NCI-H526 (cell line): ENCODE data around the gene UBE2H.
"Not testable (repeated sequence)": the region's sequence is repeated elsewhere in the genome, so short reads cannot be mapped to it uniquely, and the experiment has no call there.

Experiments used
- DNase-seq, 2 experiments: peaks; one replicate each; lab custom pipeline; 2025; lab: John Stamatoyannopoulos, UW

Gene UBE2H

GRCh38 chr7:129908181-129908580, 44.6 kb downstream of the UBE2H start:
- DNase-seq, result no peak

DNA sequence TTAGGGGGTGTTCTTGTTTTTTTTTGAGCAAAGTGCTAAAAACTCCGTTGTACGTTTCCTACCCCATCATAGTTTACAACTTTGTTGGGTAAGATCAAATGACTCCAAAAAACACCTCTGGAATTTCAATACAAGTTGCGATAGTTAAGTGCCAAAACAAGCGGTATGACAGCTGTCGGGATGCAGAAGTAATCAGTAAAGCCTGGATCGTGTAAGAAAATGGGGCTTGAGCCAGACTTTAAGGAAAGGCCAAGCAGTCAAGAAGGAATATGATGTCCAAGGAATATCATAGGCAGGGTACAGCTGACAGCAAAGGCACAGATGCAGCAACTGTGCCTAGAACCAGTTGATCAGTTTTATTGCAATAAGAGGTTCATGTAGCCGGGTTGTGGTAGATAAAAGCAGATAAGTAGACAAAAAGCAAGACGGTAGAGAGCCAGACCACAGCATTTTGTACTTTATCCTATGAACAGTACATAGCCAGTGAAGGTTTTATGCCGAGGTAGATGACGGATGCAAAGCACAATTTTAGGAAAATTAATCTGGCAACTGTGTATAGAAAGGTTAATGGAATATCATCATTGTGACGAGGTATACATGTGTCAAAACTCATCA, 45.5 kb downstream of the UBE2H start:
- no peak for DNase-seq

- DNase-seq, result no peak
These were observed 46.1 kb downstream of the UBE2H start for GRCh38 chr7:129906700-129907099.

DNA sequence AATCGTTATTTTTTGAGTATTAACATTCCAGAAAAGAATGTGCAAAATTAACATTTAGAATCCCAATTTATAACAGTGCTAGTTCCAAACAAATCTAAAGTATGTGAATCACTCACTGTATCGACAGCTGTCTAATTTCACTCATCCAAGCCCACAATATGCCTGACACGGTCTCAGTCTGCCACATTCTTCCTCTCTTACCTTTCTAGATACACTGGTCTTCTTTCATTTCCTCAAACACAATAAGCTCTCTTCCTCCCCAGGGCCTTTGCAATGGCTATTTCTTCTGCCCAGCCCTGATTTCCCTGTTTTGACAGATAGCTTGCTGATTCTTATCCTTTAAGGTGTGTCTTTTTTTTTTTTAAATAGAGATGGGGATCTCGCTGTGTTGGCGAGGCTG, 48.8 kb downstream of the UBE2H start:
- no peak for DNase-seq

DNA sequence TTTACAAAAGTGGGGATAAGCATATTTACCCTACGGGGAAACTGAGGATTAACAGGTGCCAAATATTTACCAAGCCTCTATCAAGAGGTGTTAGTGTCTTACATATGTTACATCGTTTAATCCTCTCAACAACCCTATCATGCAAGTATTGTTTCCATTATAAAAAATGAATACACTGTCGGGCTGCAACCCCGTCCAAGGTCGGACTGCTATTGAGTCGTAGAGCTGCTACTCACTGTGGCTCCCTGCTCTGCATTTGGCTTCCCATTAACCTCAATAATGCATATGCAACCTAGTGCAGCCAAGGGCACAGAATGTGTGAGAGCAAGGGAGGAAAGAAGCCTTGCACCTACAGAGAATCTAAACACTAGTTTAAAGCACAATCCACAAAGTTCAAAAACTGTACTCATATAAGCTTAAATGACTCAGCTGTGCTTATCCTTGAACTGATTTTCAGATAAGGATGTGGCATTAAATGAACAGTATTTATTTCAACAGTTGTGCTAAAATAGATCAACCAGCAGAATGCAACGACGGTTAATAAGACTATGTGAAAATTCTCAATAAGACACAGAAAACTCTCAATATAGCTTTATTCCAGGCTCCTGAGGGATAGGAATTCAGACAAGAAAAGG, 49.9 kb downstream of the UBE2H start:
- DNase-seq, result no peak

- no peak for DNase-seq
These were observed 54.1 kb downstream of the UBE2H start for GRCh38 chr7:129898502-129899160.

- DNase-seq, result no peak
These were observed 54.8 kb downstream of the UBE2H start for GRCh38 chr7:129898007-129898406.

- no peak for DNase-seq
These were observed 56.0 kb downstream of the UBE2H start for GRCh38 chr7:129896568-129897382.

DNA sequence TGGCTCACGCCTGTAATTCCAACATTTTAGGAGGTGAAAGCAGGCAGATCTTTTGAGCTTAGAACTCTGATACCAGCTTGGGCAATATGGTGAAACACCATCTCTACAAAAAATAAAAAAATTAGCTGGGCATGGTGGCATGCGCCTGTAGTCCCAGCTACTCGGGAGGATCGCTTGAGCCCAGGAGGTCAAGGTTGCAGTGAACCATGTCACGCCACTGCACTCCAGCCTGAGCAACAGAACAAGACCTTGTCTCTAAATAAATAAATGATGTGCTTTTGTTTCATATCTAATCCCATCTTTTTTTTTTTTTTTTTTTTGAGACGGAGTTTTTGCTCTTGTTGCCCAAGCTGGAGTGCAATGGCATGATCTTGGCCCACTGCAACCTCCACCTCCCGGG, 58.6 kb downstream of the UBE2H start:
- not testable (repeated sequence) for DNase-seq

GRCh38 chr7:129890090-129890489, 62.7 kb downstream of the UBE2H start:
- no peak for DNase-seq

DNA sequence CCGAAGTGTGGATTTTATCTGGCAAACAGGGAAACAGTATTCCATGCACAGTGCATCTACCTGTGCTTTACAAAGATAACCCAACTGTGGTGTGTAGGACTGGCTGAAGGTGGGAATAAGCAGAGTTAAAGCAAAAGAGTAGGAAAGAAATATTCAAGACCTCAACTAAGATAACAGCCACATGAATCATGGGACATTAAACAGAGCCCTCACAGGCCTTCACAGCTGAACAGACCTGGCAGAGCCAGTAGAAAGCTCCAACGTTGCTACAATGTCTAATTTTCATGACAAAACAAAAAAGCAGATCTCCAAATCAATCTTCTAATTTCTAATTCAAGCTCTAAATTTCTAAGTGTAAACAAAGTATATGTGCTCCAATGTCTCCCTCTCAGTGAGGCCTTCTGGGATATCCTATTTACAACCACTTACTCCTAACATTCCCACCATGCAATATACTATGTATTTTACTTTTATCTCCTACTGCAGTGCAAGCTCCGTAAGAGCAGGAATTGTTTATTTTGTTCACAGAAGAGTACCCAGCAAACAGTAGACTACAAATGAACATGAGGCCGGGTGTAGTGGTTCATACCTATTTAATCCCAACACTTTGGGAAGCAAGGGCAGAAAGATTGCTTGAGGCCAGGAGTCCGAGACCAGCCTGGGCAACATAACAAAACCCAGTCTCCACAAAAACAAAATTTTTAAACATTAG, 63.5 kb downstream of the UBE2H start:
- DNase-seq, result no peak

- no peak for DNase-seq
These were observed 64.9 kb downstream of the UBE2H start for GRCh38 chr7:129887865-129888264.

GRCh38 chr7:129886818-129887186, 66.0 kb downstream of the UBE2H start:
- no peak for DNase-seq

DNA sequence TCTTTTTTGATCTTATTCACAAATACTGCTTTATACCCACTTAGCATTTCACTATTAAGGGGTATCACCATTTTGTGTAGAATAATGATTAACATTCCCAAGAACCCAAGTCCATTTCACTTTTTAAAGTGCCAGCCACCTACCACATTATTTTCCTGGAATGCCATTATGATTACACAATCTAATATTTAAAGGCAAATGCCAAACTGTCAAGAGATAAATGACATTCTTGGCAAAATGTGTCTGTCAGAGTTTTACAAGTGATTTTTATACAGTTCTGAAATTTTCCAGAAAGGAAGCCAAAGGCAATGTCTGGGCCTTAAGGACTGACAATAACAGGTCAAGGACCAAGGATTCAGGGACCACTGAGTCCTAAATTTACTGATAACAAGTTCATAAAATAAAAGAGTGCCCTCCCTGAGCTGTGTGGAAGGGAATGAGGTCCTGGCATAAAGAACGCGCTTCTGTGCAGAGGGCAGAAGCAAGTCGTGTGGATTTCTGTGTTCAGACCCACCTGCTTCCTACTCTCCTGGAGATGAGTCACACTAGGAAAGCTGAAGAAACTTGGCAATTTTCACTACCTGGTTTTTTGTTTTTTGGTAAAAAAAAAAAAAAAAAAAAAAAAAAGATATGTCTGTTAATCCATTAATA, 66.5 kb downstream of the UBE2H start:
- no peak for DNase-seq

DNA sequence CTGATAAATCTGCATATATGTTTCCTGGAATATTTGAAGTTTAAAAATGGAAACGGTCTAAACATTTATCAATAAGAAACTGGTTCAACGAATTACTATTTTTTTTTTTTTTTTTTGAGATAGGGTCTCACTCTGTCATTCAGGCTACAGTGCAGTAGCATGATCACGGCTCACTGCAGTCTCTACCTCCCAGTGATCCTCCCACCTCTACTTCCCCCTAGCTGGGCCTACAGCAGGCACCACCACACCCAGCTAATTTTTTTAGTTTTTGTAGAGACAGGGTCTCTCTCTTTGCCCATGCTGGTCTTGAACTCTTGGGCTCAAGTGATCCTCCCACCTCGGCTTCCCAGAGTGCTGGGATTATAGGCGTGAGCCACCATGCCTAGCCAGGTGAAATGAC, 68.3 kb downstream of the UBE2H start:
- no peak for DNase-seq

- DNase-seq, result no peak
These were observed 69.6 kb downstream of the UBE2H start for GRCh38 chr7:129883151-129883550.

GRCh38 chr7:129882531-129882930, 70.2 kb downstream of the UBE2H start:
- DNase-seq, result no peak

DNA sequence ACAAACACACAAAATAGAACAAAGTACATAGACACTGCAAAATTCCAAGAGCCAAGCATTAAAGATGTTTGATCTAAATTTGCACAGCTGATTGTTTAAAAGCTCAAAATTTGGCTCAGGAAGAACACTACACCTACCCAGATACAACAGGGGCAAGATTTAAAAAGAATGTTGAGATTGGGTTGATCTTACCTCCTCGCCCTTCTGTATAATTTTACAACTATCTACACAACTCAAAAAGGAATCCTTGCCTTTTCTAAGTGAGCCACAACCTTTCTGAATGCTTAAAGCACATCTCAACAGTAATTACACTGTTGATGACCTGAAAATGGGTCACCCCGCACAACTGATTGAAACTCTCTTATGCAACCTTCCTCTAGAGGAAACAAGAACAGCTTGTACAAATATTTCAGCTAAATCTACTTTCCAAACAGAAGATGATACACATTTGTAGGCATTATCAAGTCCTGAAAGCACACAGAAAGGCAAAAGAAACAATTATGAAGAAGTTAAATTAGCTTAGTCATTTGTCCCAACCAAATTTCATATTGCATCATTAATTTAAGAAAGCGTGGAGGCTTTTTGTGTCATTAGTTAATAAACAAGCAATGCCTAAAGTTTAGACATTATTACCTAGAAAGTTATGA, 75.5 kb downstream of the UBE2H start:
- DNase-seq, result no peak

DNA sequence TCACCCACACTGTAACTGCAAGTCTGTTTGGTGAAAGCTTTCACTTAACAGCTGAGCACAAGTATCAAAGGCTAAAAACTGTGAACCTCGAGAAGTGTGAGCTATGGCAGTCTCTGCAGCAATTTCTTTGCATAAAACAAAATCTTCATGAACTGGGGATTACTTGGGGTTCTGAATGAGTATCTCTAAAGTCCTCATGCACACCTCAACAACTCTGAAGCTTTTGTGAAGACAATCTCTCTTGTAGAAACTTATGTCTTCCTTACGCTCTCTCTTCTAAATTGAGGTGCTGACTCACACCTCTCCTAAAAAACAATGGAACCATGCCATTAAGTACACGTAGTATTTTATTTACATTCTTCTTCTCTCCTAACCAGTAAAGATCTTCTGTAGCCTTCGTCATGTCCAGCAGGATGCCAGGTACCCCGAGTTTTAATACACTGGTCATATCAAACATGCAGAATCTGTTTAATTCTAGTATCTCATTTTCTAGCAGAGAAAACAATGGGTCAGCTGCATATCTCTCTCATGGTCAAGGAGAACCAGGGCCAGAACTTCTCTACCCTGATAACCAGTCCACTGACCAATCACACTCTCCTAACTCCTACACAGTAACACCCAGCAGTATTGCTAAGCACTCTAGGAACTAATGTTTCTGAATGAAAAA, 76.9 kb downstream of the UBE2H start:
- DNase-seq, result no peak

DNA sequence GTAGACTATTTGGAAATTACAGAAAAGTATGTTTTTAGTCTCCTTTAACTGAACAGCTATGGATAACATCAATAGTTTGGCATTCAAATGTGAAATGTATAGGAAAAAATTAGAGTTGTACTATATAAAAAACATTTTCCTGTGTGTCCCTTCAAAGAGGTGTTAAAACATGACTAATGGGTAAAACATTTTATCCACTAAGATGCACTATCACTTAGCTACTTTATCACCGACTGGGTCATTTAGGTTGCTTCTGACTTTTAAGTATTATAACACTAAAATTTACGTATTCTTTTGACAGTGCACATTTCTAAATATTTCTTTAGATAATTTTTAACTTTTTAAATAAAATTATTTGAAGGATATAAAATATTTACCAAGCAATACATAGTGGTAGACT, 77.6 kb downstream of the UBE2H start:
- DNase-seq, result no peak

DNA sequence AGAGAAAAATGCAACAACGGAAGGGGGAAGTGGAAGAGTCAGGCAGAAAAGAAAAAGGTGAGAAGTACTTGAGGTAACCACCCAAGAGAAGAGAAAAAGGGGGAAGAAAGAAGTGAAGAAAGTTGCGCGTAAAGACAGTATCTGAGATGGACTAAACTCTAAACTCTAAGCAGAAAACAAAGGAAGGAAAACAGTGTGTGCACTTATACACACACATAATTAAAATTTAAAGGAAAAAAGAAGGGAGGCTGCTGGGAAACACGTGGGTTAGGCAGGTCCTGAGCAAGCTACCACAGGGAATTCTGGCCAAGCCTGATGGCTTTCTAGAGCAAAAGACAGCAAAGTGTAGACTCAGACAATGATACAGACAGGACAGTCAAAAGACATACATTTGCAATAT, 78.0 kb downstream of the UBE2H start:
- no peak for DNase-seq
